GM12878 (cell line): ENCODE data around the gene THSD8. TPM values are rescaled to one million over a fixed set of nuclear protein-coding genes. Genes with fewer than 3 reads are reported as not detected.
A peak's percentile ranks its signal among the peaks of the same experiment; 100 is the strongest.

ENCODE experiments used
- BMI1 ChIP-seq: fragments of 450-650 bp; IDR thresholded peaks from 2 replicates; pipeline ENCODE4 v1.6.1; 2016; ENCODE audit warnings: mild to moderate bottlenecking, moderate library complexity, borderline replicate concordance
- CBX3 ChIP-seq: fragments of 200-600 bp; sonication (generic); IDR thresholded peaks from 2 replicates; pipeline ENCODE4 v1.6.1; 2016; ENCODE audit warnings: low read depth, borderline replicate concordance
- CHD4 ChIP-seq: fragments of 200-600 bp; sonication (generic); IDR thresholded peaks from 2 replicates; pipeline ENCODE4 v1.6.1; 2016; ENCODE audit warnings: mild to moderate bottlenecking
- DPF2 ChIP-seq: fragments of 450-650 bp; IDR thresholded peaks from 2 replicates; pipeline ENCODE4 v1.6.1; 2017; ENCODE audit warnings: mild to moderate bottlenecking
- FOXK2 ChIP-seq: fragments of 450-650 bp; IDR thresholded peaks from 2 replicates; pipeline ENCODE4 v1.6.1; 2017; ENCODE audit warnings: mild to moderate bottlenecking, moderate library complexity
- HDAC2 ChIP-seq: fragments of 200-600 bp; sonication (generic); IDR thresholded peaks from 2 replicates; pipeline ENCODE4 v1.6.1; 2017
- IKZF1 ChIP-seq: fragments of 450-650 bp; conservative IDR thresholded peaks from 2 replicates; pipeline ENCODE4 v1.6.1; 2017; ENCODE audit warnings: antibody characterized with exemption, mild to moderate bottlenecking
- KDM1A ChIP-seq: fragments of 200-600 bp; sonication (generic); IDR thresholded peaks from 2 replicates; pipeline ENCODE4 v1.6.1; 2016; ENCODE audit warnings: borderline replicate concordance
- LARP7 ChIP-seq: fragments of 450-650 bp; IDR thresholded peaks from 2 replicates; pipeline ENCODE4 v1.6.1; 2017; ENCODE audit warnings: mild to moderate bottlenecking
- NBN ChIP-seq: fragments of 450-650 bp; IDR thresholded peaks from 2 replicates; pipeline ENCODE4 v1.6.1; 2016
- NR2C1 ChIP-seq: fragments of 450-650 bp; IDR thresholded peaks from 2 replicates; pipeline ENCODE4 v1.6.1; 2017; ENCODE audit warnings: antibody characterized with exemption, mild to moderate bottlenecking, moderate library complexity
- NR2F1 ChIP-seq: fragments of 450-650 bp; conservative IDR thresholded peaks from 2 replicates; pipeline ENCODE4 v1.6.1; 2017; ENCODE audit warnings: mild to moderate bottlenecking
- PML ChIP-seq: IDR thresholded peaks from 2 replicates; pipeline ENCODE4 v1.6.1; 2012; ENCODE audit warnings: low read length, inconsistent platforms
- POLR2AphosphoS2 ChIP-seq: IDR thresholded peaks from 2 replicates; pipeline ENCODE4 v1.6.1; 2011; ENCODE audit warnings: low read depth, mild to moderate bottlenecking, low read length, improper control_type of control experiment, moderate library complexity
- POU2F2 ChIP-seq: IDR thresholded peaks from 3 replicates; pipeline ENCODE4 v1.6.1; 2011; ENCODE audit warnings: low read depth, mild to moderate bottlenecking, low read length, borderline replicate concordance
- RAD21 ChIP-seq: IDR thresholded peaks from 2 replicates; pipeline ENCODE4 v1.6.1; 2011; ENCODE audit warnings: mild to moderate bottlenecking, low read depth, low read length, moderate library complexity; ENCODE audit not compliant: insufficient read depth
- RAD51 ChIP-seq: fragments of 450-650 bp; IDR thresholded peaks from 2 replicates; pipeline ENCODE4 v1.6.1; 2016; ENCODE audit warnings: moderate library complexity, mild to moderate bottlenecking, inconsistent platforms
- SMC3 ChIP-seq: IDR thresholded peaks from 2 replicates; pipeline ENCODE4 v1.6.1; 2011; ENCODE audit warnings: low read length, improper control_type of control experiment, borderline replicate concordance
- SP1 ChIP-seq: IDR thresholded peaks from one replicate; pipeline ENCODE4 v1.6.1; 2011; ENCODE audit warnings: low read depth, low read length
- TAF1 ChIP-seq: IDR thresholded peaks from 2 replicates; pipeline ENCODE4 v1.6.1; 2011; ENCODE audit warnings: mild to moderate bottlenecking, low read depth, low read length, borderline replicate concordance
- TCF12 ChIP-seq: IDR thresholded peaks from 2 replicates; pipeline ENCODE4 v1.6.1; 2011; ENCODE audit warnings: low read depth, mild to moderate bottlenecking, low read length
- polyA plus RNA-seq, 11 experiments: library from polyadenylated mRNA; depleted of rRNA in 4 of 11; unstranded in 6 of 11; stranded (reverse) in 5 of 11; fragments of >200 nt; fragmentation: Nextera tagmentation in 4 of 11; fragmentation: Illumina TruSeq in 1 of 11; extraction: Ambion mirVana in 4 of 11; extraction: Trizol in 1 of 11; gene quantifications; 1 replicate in 1 of 11; 2 replicates in 10 of 11; pipeline versions ENCODE4 v1.2.1 to v1.2.3, GENCODE V29; 2011 to 2016; ENCODE audit warnings: inconsistent platforms in 2 of 11, missing spikeins in 2 of 11, low read depth in 1 of 11
- total RNA-seq, 4 experiments: library from RNA; depleted of rRNA in 3 of 4; stranded (reverse); fragments of >200 nt in 3 of 4; fragmentation: Illumina TruSeq in 1 of 4; extraction: Trizol in 1 of 4; gene quantifications; 2 replicates each; pipeline versions ENCODE4 v1.2.1 to v1.2.3, GENCODE V29; 2013 to 2021
- TF ChIP-seq, protein P1 (sequence below): fragments of 450-650 bp; conservative IDR thresholded peaks from 2 replicates; pipeline ENCODE4 v1.6.1; 2017; ENCODE audit warnings: mild to moderate bottlenecking, moderate library complexity
- TF ChIP-seq, protein P2 (sequence below): IDR thresholded peaks from 2 replicates; pipeline ENCODE4 v1.6.1; 2011; ENCODE audit warnings: low read depth, mild to moderate bottlenecking, low read length, moderate library complexity, borderline replicate concordance; ENCODE audit errors: extremely low read depth
- TF ChIP-seq, protein P3 (sequence below): fragments of 450-650 bp; IDR thresholded peaks from 2 replicates; pipeline ENCODE4 v1.6.1; 2017; ENCODE audit warnings: mild to moderate bottlenecking
- TF ChIP-seq, protein P4 (sequence below): IDR thresholded peaks from 2 replicates; pipeline ENCODE4 v1.6.1; 2011; ENCODE audit warnings: borderline replicate concordance, low read depth, mild to moderate bottlenecking, moderate library complexity, mixed read lengths, low read length; ENCODE audit not compliant: insufficient read depth; ENCODE audit errors: extremely low read length

The THSD8 gene
- total and polyA plus RNA-seq, 10 of the 15 experiments (the other 5 are each of a cell fraction or from before 2014, with no cell fraction given), result 0.24 to 32.3 (median 21.3) TPM; not detected in 2

DNA sequence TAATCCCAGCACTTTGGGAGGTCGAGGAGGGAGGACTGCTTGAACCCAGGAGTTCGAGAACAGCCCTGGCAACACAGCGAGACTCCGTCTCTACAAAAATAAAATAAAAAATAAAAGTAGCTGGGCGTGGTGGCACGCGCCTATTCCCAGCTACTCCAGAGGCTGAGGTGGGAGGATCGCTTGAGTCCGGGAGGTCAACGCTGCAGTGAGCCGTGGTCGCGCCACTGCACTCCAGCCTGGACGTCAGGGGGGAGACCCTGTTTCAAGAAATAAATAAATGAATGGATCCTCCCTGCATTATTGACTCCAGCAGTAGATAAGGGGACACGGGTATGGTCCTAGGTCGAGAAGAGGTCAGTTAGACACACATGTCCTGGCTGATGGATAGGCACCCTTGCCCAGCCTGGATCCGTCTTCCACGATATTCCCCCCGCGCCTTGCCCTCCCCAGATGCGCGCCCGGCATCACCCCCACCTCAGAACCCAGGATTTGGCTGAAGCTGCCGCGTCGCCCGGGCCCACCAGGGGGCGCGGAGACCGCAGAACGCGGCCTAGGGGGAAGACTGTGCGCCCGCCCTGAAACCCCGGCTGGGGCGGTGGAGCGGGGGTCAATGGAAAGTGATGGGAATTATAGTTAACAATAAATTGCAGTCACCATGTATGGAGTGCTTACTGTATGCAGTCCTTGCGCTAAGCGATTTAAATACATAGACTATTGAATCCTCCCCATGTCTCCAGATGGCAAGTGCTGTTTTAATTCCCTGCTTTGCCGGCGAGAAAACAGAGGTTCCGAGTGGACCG is 24.5 kb upstream of the THSD8 start (continued):
- TF ChIP-seq IKZF1 (no peak; the same call in 1 of the 2 replicates), RAD21 (peak; percentile 89), LARP7 (0 out of 2 replicates have a peak, but pooled peaks have one; percentile 35), NR2C1 (peak; percentile 53), BMI1 (no peak), RAD51 (no peak), NR2F1 (peak; percentile 87), CBX3 (no peak), HDAC2 (no peak), CHD4 (no peak), TAF1 (no peak), SMC3 (peak; percentile 91), DPF2 (peak; percentile 23; the same call in 1 of the 2 replicates), POU2F2 (no peak), SP1 (peak; percentile 22), NBN (peak; percentile 7; the same call in 1 of the 2 replicates), PML (no peak), POLR2AphosphoS2 (no peak), KDM1A (no peak), FOXK2 (no peak), TCF12 (peak; percentile 63; the same call in 1 of the 2 replicates)
- TF ChIP-seq, protein P1, sequence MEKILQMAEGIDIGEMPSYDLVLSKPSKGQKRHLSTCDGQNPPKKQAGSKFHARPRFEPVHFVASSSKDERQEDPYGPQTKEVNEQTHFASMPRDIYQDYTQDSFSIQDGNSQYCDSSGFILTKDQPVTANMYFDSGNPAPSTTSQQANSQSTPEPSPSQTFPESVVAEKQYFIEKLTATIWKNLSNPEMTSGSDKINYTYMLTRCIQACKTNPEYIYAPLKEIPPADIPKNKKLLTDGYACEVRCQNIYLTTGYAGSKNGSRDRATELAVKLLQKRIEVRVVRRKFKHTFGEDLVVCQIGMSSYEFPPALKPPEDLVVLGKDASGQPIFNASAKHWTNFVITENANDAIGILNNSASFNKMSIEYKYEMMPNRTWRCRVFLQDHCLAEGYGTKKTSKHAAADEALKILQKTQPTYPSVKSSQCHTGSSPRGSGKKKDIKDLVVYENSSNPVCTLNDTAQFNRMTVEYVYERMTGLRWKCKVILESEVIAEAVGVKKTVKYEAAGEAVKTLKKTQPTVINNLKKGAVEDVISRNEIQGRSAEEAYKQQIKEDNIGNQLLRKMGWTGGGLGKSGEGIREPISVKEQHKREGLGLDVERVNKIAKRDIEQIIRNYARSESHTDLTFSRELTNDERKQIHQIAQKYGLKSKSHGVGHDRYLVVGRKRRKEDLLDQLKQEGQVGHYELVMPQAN, result peak; percentile 68
- TF ChIP-seq, protein P2, sequence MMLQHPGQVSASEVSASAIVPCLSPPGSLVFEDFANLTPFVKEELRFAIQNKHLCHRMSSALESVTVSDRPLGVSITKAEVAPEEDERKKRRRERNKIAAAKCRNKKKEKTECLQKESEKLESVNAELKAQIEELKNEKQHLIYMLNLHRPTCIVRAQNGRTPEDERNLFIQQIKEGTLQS, result 0 out of 2 replicates have a peak, but pooled peaks have one; percentile 19
- TF ChIP-seq, protein P3, sequence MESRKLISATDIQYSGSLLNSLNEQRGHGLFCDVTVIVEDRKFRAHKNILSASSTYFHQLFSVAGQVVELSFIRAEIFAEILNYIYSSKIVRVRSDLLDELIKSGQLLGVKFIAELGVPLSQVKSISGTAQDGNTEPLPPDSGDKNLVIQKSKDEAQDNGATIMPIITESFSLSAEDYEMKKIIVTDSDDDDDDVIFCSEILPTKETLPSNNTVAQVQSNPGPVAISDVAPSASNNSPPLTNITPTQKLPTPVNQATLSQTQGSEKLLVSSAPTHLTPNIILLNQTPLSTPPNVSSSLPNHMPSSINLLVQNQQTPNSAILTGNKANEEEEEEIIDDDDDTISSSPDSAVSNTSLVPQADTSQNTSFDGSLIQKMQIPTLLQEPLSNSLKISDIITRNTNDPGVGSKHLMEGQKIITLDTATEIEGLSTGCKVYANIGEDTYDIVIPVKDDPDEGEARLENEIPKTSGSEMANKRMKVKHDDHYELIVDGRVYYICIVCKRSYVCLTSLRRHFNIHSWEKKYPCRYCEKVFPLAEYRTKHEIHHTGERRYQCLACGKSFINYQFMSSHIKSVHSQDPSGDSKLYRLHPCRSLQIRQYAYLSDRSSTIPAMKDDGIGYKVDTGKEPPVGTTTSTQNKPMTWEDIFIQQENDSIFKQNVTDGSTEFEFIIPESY, result no peak
- TF ChIP-seq, protein P4, sequence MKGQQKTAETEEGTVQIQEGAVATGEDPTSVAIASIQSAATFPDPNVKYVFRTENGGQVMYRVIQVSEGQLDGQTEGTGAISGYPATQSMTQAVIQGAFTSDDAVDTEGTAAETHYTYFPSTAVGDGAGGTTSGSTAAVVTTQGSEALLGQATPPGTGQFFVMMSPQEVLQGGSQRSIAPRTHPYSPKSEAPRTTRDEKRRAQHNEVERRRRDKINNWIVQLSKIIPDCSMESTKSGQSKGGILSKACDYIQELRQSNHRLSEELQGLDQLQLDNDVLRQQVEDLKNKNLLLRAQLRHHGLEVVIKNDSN, result no peak
